SH-SY5Y (cell line): Measurements from ENCODE around the gene XPC.

ENCODE experiments used
- GATA2 ChIP-seq: IDR thresholded peaks from 2 replicates; pipeline ENCODE4 v1.6.1; 2011; ENCODE audit warnings: mild to moderate bottlenecking, low read depth, low read length
- GATA3 ChIP-seq: IDR thresholded peaks from 2 replicates; pipeline ENCODE4 v1.6.1; 2011; ENCODE audit warnings: low read depth, mild to moderate bottlenecking, low read length, moderate library complexity

DNA sequence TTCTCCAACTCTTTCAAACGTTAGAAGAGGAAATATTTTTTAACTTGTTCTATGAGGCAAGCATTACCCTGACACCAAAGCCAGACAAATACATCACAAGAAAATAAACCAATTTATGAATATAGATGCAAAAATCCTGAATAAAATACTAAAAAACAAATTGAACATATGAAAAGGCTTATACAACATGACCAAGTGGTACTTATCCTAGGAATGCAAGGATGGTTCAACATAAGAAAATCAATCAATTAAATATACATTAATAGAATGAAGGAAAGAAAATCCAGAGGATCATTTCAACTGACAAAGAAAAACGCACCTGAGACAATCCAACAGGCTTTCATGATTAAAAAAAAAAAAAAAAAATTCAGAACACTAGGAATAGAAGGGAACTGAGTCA, 17.1 kb downstream of the XPC start:
- TF ChIP-seq GATA2 = no peak
- no peak for TF ChIP-seq GATA3
